Stimulated activated CD8-positive, alpha-beta memory T cell treated with anti-CD3 and anti-CD28 coated beads, Interleukin-7, amount 100 ng/mL, for 24 hours (primary cell): Measurements from ENCODE around the gene ANKRD10.

Experiments used
- DNase-seq: peaks from one replicate; pipeline ENCODE4 v3.0.0-alpha.2; 2020; ENCODE audit warnings: low read depth

Gene ANKRD10

GRCh38 chr13:110944968-110945927 lies 30.4 kb upstream of the ANKRD10 start:
- no peak for DNase-seq

GRCh38 chr13:110944121-110944967 lies 29.5 kb upstream of the ANKRD10 start:
- no peak for DNase-seq

GRCh38 chr13:110942248-110942981 lies 27.5 kb upstream of the ANKRD10 start:
- no peak for DNase-seq

GRCh38 chr13:110938662-110939421 lies 24.0 kb upstream of the ANKRD10 start:
- DNase-seq, result no peak

GRCh38 chr13:110937511-110938285 lies 22.8 kb upstream of the ANKRD10 start:
- DNase-seq, result no peak

- DNase-seq, result no peak
Observed at GRCh38 chr13:110936519-110936918, 21.6 kb upstream of the ANKRD10 start.

- no peak for DNase-seq
Observed at GRCh38 chr13:110932588-110932987, 17.7 kb upstream of the ANKRD10 start.

GRCh38 chr13:110929104-110929777 lies 14.4 kb upstream of the ANKRD10 start:
- DNase-seq, result no peak

GRCh38 chr13:110925023-110925612 lies 10.2 kb upstream of the ANKRD10 start:
- DNase-seq, result no peak

- no peak for DNase-seq
Observed at GRCh38 chr13:110924639-110924934, 9.7 kb upstream of the ANKRD10 start.

GRCh38 chr13:110923777-110924638 lies 9.1 kb upstream of the ANKRD10 start:
- no peak for DNase-seq

GRCh38 chr13:110923086-110923485 lies 8.2 kb upstream of the ANKRD10 start:
- no peak for DNase-seq

- no peak for DNase-seq
Observed at GRCh38 chr13:110922506-110922905, 7.6 kb upstream of the ANKRD10 start.

GRCh38 chr13:110921695-110922094 lies 6.8 kb upstream of the ANKRD10 start:
- DNase-seq, result no peak

GRCh38 chr13:110921209-110921608 lies 6.3 kb upstream of the ANKRD10 start:
- DNase-seq, result no peak

GRCh38 chr13:110920038-110920437 lies 5.2 kb upstream of the ANKRD10 start:
- DNase-seq, result no peak

- DNase-seq, result no peak
Observed at GRCh38 chr13:110916301-110917142, 1.7 kb upstream of the ANKRD10 start.

- no peak for DNase-seq
Observed at GRCh38 chr13:110915874-110916206, 971 bp upstream of the ANKRD10 start.
